HCT116 (cell line): ENCODE measurements around the gene PRKN. TPM values are rescaled to one million over a fixed set of nuclear protein-coding genes. Genes with fewer than 3 reads are reported as not detected.

Experiments used
- ATAC-seq: fragments of 200-7000 bp; cut with Tn5 transposase; 2 replicates; pipeline ENCODE4 v1.9.1; 2020; ENCODE audit warnings: mild to moderate bottlenecking, moderate library complexity
- BruUV-seq: library from RNA; stranded (reverse); fragments of 400-500 nt; replicated peaks from 2 replicates; lab custom pipeline; 2021; lab: Mats Ljungman, UMichigan
- CTCF ChIA-PET: fragments of 300-600 bp; sonication (Branson Sonifier 250); formaldehyde crosslinking; loops from one replicate; lab custom pipeline; 2021; ENCODE audit warnings: antibody characterized with exemption; lab: Charles Lee
- POLR2A ChIA-PET: fragments of 300-600, 350-600 bp; sonication (Branson Sonifier 250); formaldehyde crosslinking; loops from one replicate; lab custom pipeline; 2021; ENCODE audit warnings: antibody characterized with exemption; lab: Charles Lee
- RAD21 ChIA-PET, 2 experiments: fragments of 300-600 bp; sonication (Branson Sonifier 250); formaldehyde crosslinking; loops; one replicate each; lab custom pipeline; 2023; ENCODE audit warnings: low total read pairs in 2 of 2; ENCODE audit not compliant: uncharacterized antibody in 2 of 2, unreplicated experiment in 2 of 2, low non-redundant PET in 1 of 2; lab: Charles Lee
- DNase-seq: peaks from one replicate; pipeline ENCODE4 v3.0.0-alpha.2; 2010; ENCODE audit warnings: low read depth, low spot score
- H2AFZ ChIP-seq: fragments of 200-600 bp; shearing (Covaris generic), sonication (generic); 2 replicates; pipeline ENCODE4 v1.6.1; 2017; ENCODE audit warnings: low read depth, mixed run types, mixed read lengths, antibody characterized with exemption, low read length; ENCODE audit not compliant: poor library complexity, severe bottlenecking
- H3K27ac ChIP-seq: 2 replicates; pipeline ENCODE4 v1.5.1; 2012; ENCODE audit warnings: low read depth, low read length
- H3K27me3 ChIP-seq: fragments of 200-600 bp; sonication (generic); 2 replicates; pipeline ENCODE4 v1.6.1; 2016; ENCODE audit warnings: mixed run types, low read length, mixed read lengths; ENCODE audit not compliant: insufficient read depth
- H3K36me3 ChIP-seq, 2 experiments: fragments of 200-500 bp in 1 of 2; fragments of 200-600 bp in 1 of 2; sonication (Bioruptor generic) in 1 of 2; sonication (generic) in 1 of 2; 2 replicates each; pipeline versions ENCODE4 v1.5.1 to v1.6.1; 2014 to 2016; ENCODE audit warnings: low read length in 2 of 2, inconsistent platforms in 1 of 2, mixed read lengths in 1 of 2, mixed run types in 1 of 2; ENCODE audit not compliant: insufficient read depth in 2 of 2, control insufficient read depth in 1 of 2
- H3K4me1 ChIP-seq, 2 experiments: fragments of 200-600 bp in 1 of 2; sonication (generic) in 1 of 2; 2 replicates each; pipeline versions ENCODE4 v1.5.1 to v1.6.1; 2012 to 2017; ENCODE audit warnings: low read length in 2 of 2, inconsistent platforms in 1 of 2, mild to moderate bottlenecking in 1 of 2, mixed read lengths in 1 of 2, mixed run types in 1 of 2, moderate library complexity in 1 of 2; ENCODE audit not compliant: insufficient read depth in 2 of 2, control insufficient read depth in 1 of 2
- H3K4me2 ChIP-seq: fragments of 200-600 bp; sonication (generic); 2 replicates; pipeline ENCODE4 v1.6.1; 2017; ENCODE audit warnings: mixed run types, low read length, mixed read lengths
- H3K4me3 ChIP-seq, 2 experiments: fragments of 200-600 bp in 1 of 2; sonication (generic) in 1 of 2; replicated peaks in 1 of 2; 2 replicates each; pipeline ENCODE4 v1.5.1; 2011 to 2016; ENCODE audit warnings: low read length in 2 of 2, control low read depth in 1 of 2, low read depth in 1 of 2, mild to moderate bottlenecking in 1 of 2, mixed read lengths in 1 of 2, mixed run types in 1 of 2
- H3K79me2 ChIP-seq: fragments of 200-600 bp; sonication (generic); 2 replicates; pipeline ENCODE4 v1.6.1; 2017; ENCODE audit warnings: mild to moderate bottlenecking, mixed run types, low read length, moderate library complexity, mixed read lengths; ENCODE audit not compliant: insufficient read depth
- H3K9ac ChIP-seq: fragments of 200-600 bp; sonication (generic); 2 replicates; pipeline ENCODE4 v1.6.1; 2016; ENCODE audit warnings: low read length, mixed read lengths
- H3K9me2 ChIP-seq: fragments of 200-600 bp; sonication (generic), shearing (Covaris generic); 2 replicates; pipeline ENCODE4 v1.6.1; 2017; ENCODE audit warnings: mixed run types, mild to moderate bottlenecking, moderate library complexity; ENCODE audit not compliant: insufficient read depth
- H3K9me3 ChIP-seq, 2 experiments: fragments of 200-500 bp in 1 of 2; fragments of 200-600 bp in 1 of 2; sonication (Bioruptor generic) in 1 of 2; sonication (generic) in 1 of 2; 2 replicates each; pipeline ENCODE4 v1.6.1; 2014 to 2017; ENCODE audit warnings: low read length in 2 of 2, mixed read lengths in 2 of 2, inconsistent platforms in 1 of 2, low read depth in 1 of 2, mild to moderate bottlenecking in 1 of 2, mixed run types in 1 of 2, moderate library complexity in 1 of 2; ENCODE audit not compliant: control insufficient read depth in 1 of 2, insufficient read depth in 1 of 2
- H4K20me1 ChIP-seq: fragments of 200-600 bp; sonication (generic), shearing (Covaris generic); 2 replicates; pipeline ENCODE4 v1.6.1; 2017; ENCODE audit warnings: mixed run types, mild to moderate bottlenecking, moderate library complexity; ENCODE audit not compliant: insufficient read depth
- CEBPB ChIP-seq: IDR thresholded peaks from 2 replicates; pipeline ENCODE4 v1.6.1; 2012; ENCODE audit warnings: low read depth
- EGR1 ChIP-seq: IDR thresholded peaks from 2 replicates; pipeline ENCODE4 v1.6.1; 2012; ENCODE audit warnings: low read depth
- EZH2 ChIP-seq: fragments of 200-600 bp; sonication (generic); IDR thresholded peaks from 2 replicates; pipeline ENCODE4 v1.6.1; 2017; ENCODE audit warnings: antibody characterized with exemption, mixed run types
- EZH2phosphoT487 ChIP-seq: fragments of 200-600 bp; IDR thresholded peaks from 2 replicates; pipeline ENCODE4 v1.6.1; 2018; ENCODE audit warnings: antibody characterized with exemption, borderline replicate concordance
- FOSL1 ChIP-seq: IDR thresholded peaks from 2 replicates; pipeline ENCODE4 v1.6.1; 2012; ENCODE audit warnings: low read depth
- JUND ChIP-seq: IDR thresholded peaks from 2 replicates; pipeline ENCODE4 v1.6.1; 2012
- POLR2A ChIP-seq: IDR thresholded peaks from 2 replicates; pipeline ENCODE4 v1.7.0; 2011; ENCODE audit warnings: borderline replicate concordance; ENCODE audit not compliant: insufficient read depth, insufficient read length; ENCODE audit errors: extremely low read depth
- POLR2AphosphoS5 ChIP-seq: IDR thresholded peaks from 2 replicates; pipeline ENCODE4 v1.6.1; 2011; ENCODE audit warnings: mild to moderate bottlenecking, low read depth, low read length, moderate library complexity
- RAD21 ChIP-seq: IDR thresholded peaks from 2 replicates; pipeline ENCODE4 v1.6.1; 2012; ENCODE audit warnings: low read depth, mild to moderate bottlenecking
- SIN3A ChIP-seq: IDR thresholded peaks from 2 replicates; pipeline ENCODE4 v1.6.1; 2012; ENCODE audit warnings: low read depth
- SP1 ChIP-seq: IDR thresholded peaks from 2 replicates; pipeline ENCODE4 v1.6.1; 2012; ENCODE audit warnings: low read depth
- SRF ChIP-seq: IDR thresholded peaks from 2 replicates; pipeline ENCODE4 v1.6.1; 2012; ENCODE audit warnings: low read depth
- TCF7L2 ChIP-seq: IDR thresholded peaks from 2 replicates; pipeline ENCODE4 v1.7.0; 2011; ENCODE audit warnings: borderline replicate concordance, inconsistent platforms; ENCODE audit not compliant: insufficient read depth, insufficient read length; ENCODE audit errors: extremely low read depth
- YY1 ChIP-seq: IDR thresholded peaks from 2 replicates; pipeline ENCODE4 v1.6.1; 2011; ENCODE audit warnings: low read length, low read depth, moderate library complexity, mild to moderate bottlenecking; ENCODE audit not compliant: insufficient replicate concordance; ENCODE audit errors: extremely low read depth
- ZBTB33 ChIP-seq: IDR thresholded peaks from 2 replicates; pipeline ENCODE4 v1.6.1; 2011; ENCODE audit warnings: mild to moderate bottlenecking, low read length, moderate library complexity; ENCODE audit not compliant: insufficient replicate concordance; ENCODE audit errors: extremely low read depth
- ZFX ChIP-seq: fragments of 450-650 bp; IDR thresholded peaks from 2 replicates; pipeline ENCODE4 v1.6.1; 2017
- ZNF274 ChIP-seq: fragments of 200-500 bp; sonication (Bioruptor generic); IDR thresholded peaks from 2 replicates; pipeline ENCODE4 v1.6.1; 2014; ENCODE audit warnings: mild to moderate bottlenecking, low read depth, low read length, inconsistent platforms
- intact Hi-C: fragments of 100-400 bp; cut with micrococcal nuclease; formaldehyde crosslinking; loops from 2 replicates; pipeline ENCODE4 v1.10.0; 2022
- total RNA-seq: library from RNA; stranded (reverse); gene quantifications from one replicate; pipeline ENCODE4 v1.2.1, GENCODE V29; 2021; ENCODE audit not compliant: unreplicated experiment

PRKN gene
- total RNA-seq, 1 experiment from 2014 or later, result 2.6 TPM

DNA sequence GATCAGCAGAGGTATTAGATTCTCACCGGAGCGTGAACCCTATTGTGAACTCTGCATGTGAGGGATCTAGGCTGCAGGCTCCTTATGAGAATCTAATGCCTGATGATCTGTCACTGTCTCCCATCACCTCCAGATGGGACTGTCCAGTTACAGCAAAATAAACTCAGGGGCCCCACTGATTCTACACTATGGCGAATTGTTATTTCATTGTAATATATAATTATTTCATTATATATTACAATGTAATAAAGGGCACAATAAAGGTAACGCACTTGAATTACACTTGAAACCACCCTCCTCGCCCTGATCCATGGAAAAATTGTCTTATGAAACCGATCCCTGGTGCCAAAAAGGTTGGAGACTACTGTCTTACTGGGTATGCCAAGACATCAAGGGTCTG is 18.6 kb downstream of the PRKN start:
- Histone ChIP-seq H3K4me3 (no peak overlapping the region), H2AFZ (no peak overlapping the region), H3K79me2 (no peaks in the 10 kb centered on the region), H3K9me3 (no peaks in the 10 kb centered on the region; a peak in 1 of 4 replicates), H3K36me3 (no peaks in the 10 kb centered on the region), H3K4me2 (no peak overlapping the region), H3K9me2 (no peaks in the 10 kb centered on the region), H3K9ac (no peak overlapping the region), H3K4me1 (no peaks in the 10 kb centered on the region), H4K20me1 (no peaks in the 10 kb centered on the region), H3K27me3 (no peaks in the 10 kb centered on the region), H3K27ac (no peak overlapping the region)
- POLR2A ChIA-PET, result no interaction called here
- ATAC-seq (no peak), DNase-seq (no peak)
- CTCF ChIA-PET, result no interaction called here
- BruUV-seq, result no TSS peak
- RAD21 ChIA-PET, result no interaction called here
- no peak for TF ChIP-seq SP1
- no peak for TF ChIP-seq EGR1
- no peak for TF ChIP-seq RAD21
- no peak for TF ChIP-seq TCF7L2
- no peak for TF ChIP-seq YY1
- no peak for TF ChIP-seq SIN3A
- no peak for TF ChIP-seq ZNF274
- no peak for TF ChIP-seq EZH2phosphoT487
- TF ChIP-seq POLR2A, result no peak
- no peak for TF ChIP-seq JUND
- no peak for TF ChIP-seq POLR2AphosphoS5
- intact Hi-C loops, result no loop called here

- DNase-seq (no peak), ATAC-seq (no peak)
- no peaks in the 10 kb centered on the region for H3K27me3 ChIP-seq
- CTCF ChIA-PET, result no interaction called here
- H3K4me1 ChIP-seq, result no peaks in the 10 kb centered on the region
- no peak overlapping the region for H3K4me2 ChIP-seq
- POLR2A ChIA-PET, result no interaction called here
- intact Hi-C loops, result no loop called here
- no peak overlapping the region for H3K4me3 ChIP-seq
- no peaks in the 10 kb centered on the region for H3K9me2 ChIP-seq
- H3K79me2 ChIP-seq, result no peaks in the 10 kb centered on the region
- no TSS peak for BruUV-seq
- H3K36me3 ChIP-seq, result no peaks in the 10 kb centered on the region
- H2AFZ ChIP-seq, result no peak overlapping the region
- RAD21 ChIA-PET, result no interaction called here
- no peaks in the 10 kb centered on the region for H4K20me1 ChIP-seq
- no peak overlapping the region for H3K27ac ChIP-seq
- no peak overlapping the region for H3K9ac ChIP-seq
- H3K9me3 ChIP-seq, result no peaks in the 10 kb centered on the region
- TF ChIP-seq TCF7L2 (no peak), EGR1 (no peak), EZH2phosphoT487 (no peak), SP1 (no peak), EZH2 (no peak), ZBTB33 (no peak), ZNF274 (no peak), POLR2AphosphoS5 (no peak), YY1 (no peak), CEBPB (no peak), JUND (no peak), ZFX (no peak), FOSL1 (no peak), SRF (no peak)
These were observed 21.3 kb downstream of the PRKN start for GRCh38 chr6:162706232-162706631.
